Keratinocyte (primary cell): ENCODE measurements around the gene FRZB. TPM values are rescaled to one million over a fixed set of nuclear protein-coding genes. Genes with fewer than 3 reads are reported as not detected.

Experiments
- DNase-seq: peaks from one replicate; pipeline ENCODE4 v3.0.0-alpha.2; 2011; ENCODE audit warnings: low read depth, missing footprints, low spot score
- FAIRE-seq: peaks from 2 replicates; lab custom pipeline; 2011; peaks lifted over from hg19 to GRCh38; lab: Jason Lieb, UNC
- H2AFZ ChIP-seq: 2 replicates; pipeline ENCODE4 v1.6.0; 2012; ENCODE audit warnings: low read length, control low read depth, inconsistent platforms; ENCODE audit not compliant: control insufficient read depth
- H3K27ac ChIP-seq: 2 replicates; pipeline ENCODE4 v1.5.1; 2011; ENCODE audit warnings: low read length; ENCODE audit not compliant: control insufficient read depth, insufficient read depth
- H3K27me3 ChIP-seq: 3 replicates; pipeline ENCODE4 v1.6.0; 2011; ENCODE audit warnings: low read length; ENCODE audit not compliant: control insufficient read depth, insufficient read depth; ENCODE audit errors: extremely low read depth
- H3K36me3 ChIP-seq, 2 experiments: 2 replicates in 1 of 2; 3 replicates in 1 of 2; pipeline ENCODE4 v1.5.1; 2011; ENCODE audit warnings: low read length in 2 of 2, mild to moderate bottlenecking in 1 of 2; ENCODE audit not compliant: control insufficient read depth in 2 of 2, insufficient read depth in 2 of 2; ENCODE audit errors: extremely low read depth in 1 of 2
- H3K4me1 ChIP-seq: 3 replicates; pipeline ENCODE4 v1.5.1; 2011; ENCODE audit warnings: low read length; ENCODE audit not compliant: control insufficient read depth, insufficient read depth; ENCODE audit errors: extremely low read depth
- H3K4me2 ChIP-seq: 3 replicates; pipeline ENCODE4 v1.6.0; 2011; ENCODE audit warnings: low read depth, low read length; ENCODE audit not compliant: control insufficient read depth, insufficient read depth; ENCODE audit errors: extremely low read depth
- H3K4me3 ChIP-seq, 3 experiments: fragments of 200-600 bp in 1 of 3; sonication (generic) in 1 of 3; 2 replicates in 2 of 3; 3 replicates in 1 of 3; pipeline ENCODE4 v1.5.1; 2011 to 2016; ENCODE audit warnings: low read length in 3 of 3, mild to moderate bottlenecking in 3 of 3, control low read depth in 2 of 3, inconsistent platforms in 1 of 3, low read depth in 1 of 3, mixed read lengths in 1 of 3, mixed run types in 1 of 3, moderate library complexity in 1 of 3; ENCODE audit not compliant: control insufficient read depth in 2 of 3, insufficient read depth in 2 of 3; ENCODE audit errors: extremely low read depth in 1 of 3
- H3K79me2 ChIP-seq: 2 replicates; pipeline ENCODE4 v1.6.0; 2012; ENCODE audit warnings: low read length; ENCODE audit not compliant: control insufficient read depth, insufficient read depth
- H3K9ac ChIP-seq: 3 replicates; pipeline ENCODE4 v1.6.0; 2011; ENCODE audit warnings: low read length; ENCODE audit not compliant: control insufficient read depth, insufficient read depth; ENCODE audit errors: extremely low read depth
- H3K9me1 ChIP-seq: 3 replicates; pipeline ENCODE4 v1.6.0; 2011; ENCODE audit warnings: low read length; ENCODE audit not compliant: control insufficient read depth, insufficient read depth; ENCODE audit errors: extremely low read depth
- H3K9me3 ChIP-seq: 2 replicates; pipeline ENCODE4 v1.5.1; 2012; ENCODE audit warnings: low read depth, low read length; ENCODE audit not compliant: control insufficient read depth
- H4K20me1 ChIP-seq: 3 replicates; pipeline ENCODE4 v1.6.0; 2011; ENCODE audit warnings: low read length; ENCODE audit not compliant: control insufficient read depth, insufficient read depth; ENCODE audit errors: extremely low read depth
- CTCF ChIP-seq, 3 experiments: IDR thresholded peaks in 1 of 3; conservative IDR thresholded peaks in 1 of 3; optimal IDR thresholded peaks in 1 of 3; 2 replicates in 2 of 3; 3 replicates in 1 of 3; pipeline versions ENCODE3 to v1.5.1; 2011; ENCODE audit warnings: low read length in 3 of 3, mild to moderate bottlenecking in 3 of 3, moderate library complexity in 2 of 3, control low read depth in 1 of 3, inconsistent platforms in 1 of 3; ENCODE audit not compliant: insufficient read depth in 2 of 3; ENCODE audit errors: extremely low read depth in 1 of 3
- EZH2 ChIP-seq: IDR thresholded peaks from one replicate; pipeline ENCODE4 v1.6.1; 2012; ENCODE audit warnings: inconsistent platforms, mild to moderate bottlenecking, low read length, moderate library complexity
- dilution Hi-C: fragments of 300-500 bp; cut with MboI; formaldehyde crosslinking; loops from one replicate; pipeline ENCODE4 v1.7.0; 2020; ENCODE audit warnings: low sequenced_read_pairs; ENCODE audit not compliant: extremely low pct_ligation_motif_present
- polyA plus RNA-seq, 5 experiments: library from polyadenylated mRNA; depleted of rRNA in 3 of 5; stranded (reverse) in 3 of 5; stranded (forward) in 1 of 5; unstranded in 1 of 5; fragments of >200 nt; gene quantifications; 1 replicate in 1 of 5; 2 replicates in 3 of 5; 3 replicates in 1 of 5; pipeline versions ENCODE4 v1.2.1 to v1.2.3, GENCODE V29; 2011 to 2012; ENCODE audit warnings: missing spikeins in 2 of 5, low read depth in 1 of 5, low replicate concordance in 1 of 5

The FRZB gene
- polyA plus RNA-seq, 1 donor (not counting 4 experiments of a cell fraction or from before 2014, with no cell fraction given): 0.05 TPM

- dilution Hi-C loops: no loop called here
- DNase-seq: no peak
Measured at GRCh38 chr2:182862091-182862490, 4.3 kb downstream of the FRZB start.

GRCh38 chr2:182860858-182861257, 5.6 kb downstream of the FRZB start:
- dilution Hi-C loops: no loop called here
- H3K27me3 ChIP-seq: peaks cover 7% of the 10 kb centered on the region
- no peaks in the 10 kb centered on the region for H3K9me3 ChIP-seq
- no peaks in the 10 kb centered on the region for H4K20me1 ChIP-seq
- no peak overlapping the region for H2AFZ ChIP-seq
- FAIRE-seq: no peak
- no peaks in the 10 kb centered on the region for H3K4me1 ChIP-seq
- no peak overlapping the region for H3K4me2 ChIP-seq
- H3K79me2 ChIP-seq: no peaks in the 10 kb centered on the region
- H3K36me3 ChIP-seq: no peaks in the 10 kb centered on the region
- no peaks in the 10 kb centered on the region for H3K9me1 ChIP-seq
- no peak overlapping the region for H3K27ac ChIP-seq
- no peak overlapping the region for H3K9ac ChIP-seq
- TF ChIP-seq CTCF (optimal IDR thresholded peaks at IDR 0.05 in 1 of 3, IDR thresholded peaks at IDR 0.05 in 1 of 3, conservative IDR thresholded peaks at IDR 0.05 in 1 of 3; ENCODE audit: extremely low read depth in 1 of 3, insufficient read depth in 2 of 3, low read length in 3 of 3): no peak
- TF ChIP-seq EZH2: no peak
- no peak for DNase-seq
- no peak overlapping the region for H3K4me3 ChIP-seq

More at GRCh38 chr2:182862091-182862490, 4.3 kb downstream of the FRZB start:
- peaks cover 19% of the 10 kb centered on the region for H3K27me3 ChIP-seq
- peaks cover 9% of the 10 kb centered on the region for H3K4me1 ChIP-seq
- H2AFZ ChIP-seq: no peak overlapping the region
- no peak overlapping the region for H3K9ac ChIP-seq
- H3K4me2 ChIP-seq: no peak overlapping the region
- H3K27ac ChIP-seq: no peak overlapping the region
- H3K4me3 ChIP-seq: no peak overlapping the region
- no peaks in the 10 kb centered on the region for H3K79me2 ChIP-seq
- no peaks in the 10 kb centered on the region for H3K9me3 ChIP-seq
- FAIRE-seq: no peak
- H3K36me3 ChIP-seq: no peaks in the 10 kb centered on the region
- no peaks in the 10 kb centered on the region for H4K20me1 ChIP-seq
- no peaks in the 10 kb centered on the region for H3K9me1 ChIP-seq
- no peak for TF ChIP-seq CTCF (optimal IDR thresholded peaks at IDR 0.05 in 1 of 3, IDR thresholded peaks at IDR 0.05 in 1 of 3, conservative IDR thresholded peaks at IDR 0.05 in 1 of 3; ENCODE audit: extremely low read depth in 1 of 3, insufficient read depth in 2 of 3, low read length in 3 of 3)
- no peak for TF ChIP-seq EZH2
